Liver (tissue), 9 donors: ENCODE measurements around the gene DLL4. TPM values are rescaled to one million over a fixed set of nuclear protein-coding genes. Genes with fewer than 3 reads are reported as not detected.

Experiments
- DNase-seq: peaks from one replicate; pipeline ENCODE4 v3.0.0-alpha.2; 2017; ENCODE audit warnings: low spot score
- H3K27ac ChIP-seq, 2 donors: one replicate each; pipeline ENCODE4 v1.7.0; 2013; ENCODE audit warnings: inconsistent platforms in 2 of 2, low read length in 2 of 2, control low read depth in 1 of 2, low read depth in 1 of 2, mild to moderate bottlenecking in 1 of 2
- H3K27me3 ChIP-seq, 4 donors: one replicate each; pipeline versions ENCODE4 v1.6.1 to v1.7.0; 2013; ENCODE audit warnings: low read length in 3 of 4, inconsistent platforms in 1 of 4, mild to moderate bottlenecking in 1 of 4, moderate library complexity in 1 of 4; ENCODE audit not compliant: control insufficient read depth in 4 of 4, insufficient read depth in 4 of 4
- H3K36me3 ChIP-seq, 4 donors: one replicate each; pipeline versions ENCODE4 v1.6.1 to v1.7.0; 2013; ENCODE audit warnings: low read length in 3 of 4, mild to moderate bottlenecking in 3 of 4, low read depth in 1 of 4, moderate library complexity in 1 of 4; ENCODE audit not compliant: control insufficient read depth in 4 of 4, insufficient read depth in 3 of 4
- H3K4me1 ChIP-seq, 4 donors: one replicate each; pipeline versions ENCODE4 v1.6.1 to v1.7.0; 2013; ENCODE audit warnings: low read length in 3 of 4, mild to moderate bottlenecking in 3 of 4, moderate library complexity in 1 of 4; ENCODE audit not compliant: control insufficient read depth in 4 of 4, insufficient read depth in 4 of 4
- H3K4me3 ChIP-seq, 3 donors: one replicate each; pipeline versions ENCODE4 v1.6.1 to v1.7.0; 2013; ENCODE audit warnings: low read length in 3 of 3, control low read depth in 1 of 3, low read depth in 1 of 3, mild to moderate bottlenecking in 1 of 3
- H3K9ac ChIP-seq, 2 donors: one replicate each; pipeline ENCODE4 v1.7.0; 2013; ENCODE audit warnings: low read length in 2 of 2, mild to moderate bottlenecking in 2 of 2, moderate library complexity in 2 of 2, control low read depth in 1 of 2, low read depth in 1 of 2
- H3K9me3 ChIP-seq, 4 donors: one replicate each; pipeline versions ENCODE4 v1.6.1 to v1.7.0; 2013; ENCODE audit warnings: low read length in 3 of 4; ENCODE audit not compliant: control insufficient read depth in 4 of 4
- EGR1 ChIP-seq, 2 donors: IDR thresholded peaks; 2 replicates each; pipeline ENCODE4 v1.6.1; 2016 to 2018; ENCODE audit warnings: antibody characterized with exemption in 2 of 2, low read depth in 2 of 2
- FOXA1 ChIP-seq: IDR thresholded peaks from 2 replicates; pipeline ENCODE4 v1.6.1; 2016; ENCODE audit warnings: antibody characterized with exemption
- FOXA2 ChIP-seq: IDR thresholded peaks from 2 replicates; pipeline ENCODE4 v1.6.1; 2016; ENCODE audit warnings: antibody characterized with exemption
- GABPA ChIP-seq, 2 donors: IDR thresholded peaks in 1 of 2; conservative IDR thresholded peaks in 1 of 2; 2 replicates each; pipeline ENCODE4 v1.6.1; 2016; ENCODE audit warnings: antibody characterized with exemption in 2 of 2, mild to moderate bottlenecking in 1 of 2, moderate library complexity in 1 of 2
- HNF4A ChIP-seq, 2 donors: conservative IDR thresholded peaks; 2 replicates each; pipeline ENCODE4 v1.6.1; 2016; ENCODE audit warnings: antibody characterized with exemption in 2 of 2, mild to moderate bottlenecking in 2 of 2
- HNF4G ChIP-seq: IDR thresholded peaks from 2 replicates; pipeline ENCODE4 v1.6.1; 2016; ENCODE audit warnings: antibody characterized with exemption
- JUND ChIP-seq, 2 donors: IDR thresholded peaks; 2 replicates each; pipeline ENCODE4 v1.6.1; 2016; ENCODE audit warnings: antibody characterized with exemption in 2 of 2
- MAX ChIP-seq: IDR thresholded peaks from 2 replicates; pipeline ENCODE4 v1.6.1; 2016; ENCODE audit warnings: antibody characterized with exemption
- NR2F2 ChIP-seq: IDR thresholded peaks from 2 replicates; pipeline ENCODE4 v1.6.1; 2016; ENCODE audit warnings: antibody characterized with exemption
- REST ChIP-seq: IDR thresholded peaks from 2 replicates; pipeline ENCODE4 v1.6.1; 2016; ENCODE audit warnings: antibody characterized with exemption, mild to moderate bottlenecking
- RXRA ChIP-seq, 2 donors: IDR thresholded peaks; 2 replicates each; pipeline ENCODE4 v1.6.1; 2017 to 2018; ENCODE audit warnings: antibody characterized with exemption in 2 of 2, mild to moderate bottlenecking in 1 of 2
- SP1 ChIP-seq: IDR thresholded peaks from 2 replicates; pipeline ENCODE4 v1.6.1; 2018; ENCODE audit warnings: antibody characterized with exemption, mild to moderate bottlenecking
- TAF1 ChIP-seq: conservative IDR thresholded peaks from 2 replicates; pipeline ENCODE4 v1.6.1; 2016; ENCODE audit warnings: antibody characterized with exemption, mild to moderate bottlenecking
- YY1 ChIP-seq: IDR thresholded peaks from 2 replicates; pipeline ENCODE4 v1.6.1; 2016; ENCODE audit warnings: antibody characterized with exemption, mild to moderate bottlenecking
- ZBTB33 ChIP-seq: IDR thresholded peaks from 2 replicates; pipeline ENCODE4 v1.6.1; 2016; ENCODE audit warnings: antibody characterized with exemption
- WGBS: extraction: QIAGEN DNeasy Blood & Tissue Kit; methylation state at CpG from one replicate; pipeline ENCODE4 v1.1.7; 2013; 5-methylcytosine and 5-hydroxymethylcytosine counted together
- polyA plus RNA-seq, 2 donors: library from polyadenylated mRNA; stranded (reverse) in 1 of 2; unstranded in 1 of 2; fragments of 200-250 nt in 1 of 2; fragments of >200 nt in 1 of 2; fragmentation: Nextera tagmentation in 1 of 2; extraction: Ambion mirVana in 1 of 2; gene quantifications; one replicate each; pipeline versions ENCODE4 v1.2.1 to v1.2.3, GENCODE V29; 2013 to 2015
- total RNA-seq, 2 donors: library from RNA; depleted of rRNA; stranded (reverse); fragments of >200 nt; gene quantifications; one replicate each; pipeline ENCODE4 v1.2.3, GENCODE V29; 2014
- donor health status: healthy.
- donor health status: healthy.
- donor health status: healthy.
- donor health status: healthy.
- donor health status: healthy.

Gene DLL4
- total and polyA plus RNA-seq, 4 donors, result 2.1 to 3.8 (median 3.0) TPM

GRCh38 chr15:40925863-40926658 is 3.1 kb upstream of the DLL4 start:
- H3K4me1 ChIP-seq, result peaks cover 23 to 50% (median 41%) of the 10 kb centered on the region in 4 donors
- DNase-seq, result no peak
- no peaks in the 10 kb centered on the region for H3K36me3 ChIP-seq
- no peak overlapping the region for H3K9ac ChIP-seq
- 6% methylated on average over 61 of the region's 61 CpGs for WGBS
- H3K27me3 ChIP-seq, result peaks cover 0 to 5% (median 1%) of the 10 kb centered on the region in 4 donors
- TF ChIP-seq NR2F2 (no peak), MAX (no peak), HNF4G (no peak), TAF1 (no peak), GABPA (IDR thresholded peaks at IDR 0.05 in 1 of 2, conservative IDR thresholded peaks at IDR 0.05 in 1 of 2) (no peak)
- H3K27ac ChIP-seq, result no peak overlapping the region
- H3K9me3 ChIP-seq, result no peaks in the 10 kb centered on the region
- peak overlapping the region in 1 of 3 donors; percentile 27 for H3K4me3 ChIP-seq

GRCh38 chr15:40926659-40927494 is 2.3 kb upstream of the DLL4 start:
- no peak for DNase-seq
- Histone ChIP-seq H3K4me1 (peaks cover 20 to 58% (median 45%) of the 10 kb centered on the region in 4 donors), H3K9ac (no peak overlapping the region), H3K9me3 (no peaks in the 10 kb centered on the region), H3K27me3 (peaks cover 0 to 5% (median 1%) of the 10 kb centered on the region in 4 donors), H3K27ac (no peak overlapping the region), H3K4me3 (no peak overlapping the region), H3K36me3 (no peaks in the 10 kb centered on the region)
- TF ChIP-seq YY1 (no peak), MAX (no peak), FOXA2 (no peak)
- 28% methylated on average over 33 of the region's 33 CpGs for WGBS

- TF ChIP-seq JUND (IDR thresholded peaks at IDR 0.05), result no peak
- no peak for TF ChIP-seq EGR1 (IDR thresholded peaks at IDR 0.05; ENCODE audit: low read depth in 2 of 2)
- no peak for TF ChIP-seq SP1
- no peak for TF ChIP-seq NR2F2
- TF ChIP-seq ZBTB33, result no peak
- no peak for TF ChIP-seq HNF4A (conservative IDR thresholded peaks at IDR 0.05)
- no peak for TF ChIP-seq MAX
- no peak for TF ChIP-seq FOXA1
- no peak for TF ChIP-seq REST
- TF ChIP-seq RXRA (IDR thresholded peaks at IDR 0.05), result no peak
- H3K4me1 ChIP-seq, result peaks cover 24 to 64% (median 49%) of the 10 kb centered on the region in 4 donors
- no peak overlapping the region for H3K9ac ChIP-seq
- no peak overlapping the region for H3K4me3 ChIP-seq
- peaks cover 0 to 5% (median 1%) of the 10 kb centered on the region in 4 donors for H3K27me3 ChIP-seq
- 16% methylated on average over 24 of the region's 24 CpGs for WGBS
- no peaks in the 10 kb centered on the region for H3K9me3 ChIP-seq
- no peak for DNase-seq
- no peaks in the 10 kb centered on the region for H3K36me3 ChIP-seq
- H3K27ac ChIP-seq, result no peak overlapping the region
Observed at GRCh38 chr15:40927495-40927872, 1.7 kb upstream of the DLL4 start.
